ENCODE measurements around the gene CDC37. TPM values are rescaled to one million over a fixed set of nuclear protein-coding genes. Genes with fewer than 3 reads are reported as not detected.

The CDC37 gene
- total RNA-seq, 1 experiment from 2014 or later, result 260 TPM

DNA sequence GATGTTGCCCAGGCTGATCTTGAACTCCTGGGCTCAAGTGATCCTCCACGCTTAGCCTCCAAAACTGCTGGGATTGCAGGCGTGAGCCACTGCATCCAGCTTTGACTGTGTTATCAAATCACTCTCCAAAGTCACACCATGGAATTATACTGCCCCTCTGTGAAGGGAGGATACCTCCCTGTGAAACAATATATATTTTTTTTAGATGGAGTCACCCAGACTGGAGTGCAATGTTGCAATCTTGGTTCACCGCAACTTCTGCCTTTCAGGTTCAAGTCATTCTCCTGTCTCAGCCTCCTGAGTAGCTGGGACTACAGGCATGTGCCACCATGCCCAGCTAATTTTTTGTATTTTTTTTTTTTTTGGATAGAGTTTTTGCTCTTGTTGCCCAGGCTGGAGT lies 30.7 kb downstream of the CDC37 start:
- no peak overlapping the region for H3K4me3 ChIP-seq (replicated peaks in 1 of 2; ENCODE audit: low read depth in 1 of 2, low read length in 2 of 2)
- no peaks in the 10 kb centered on the region for H3K9me2 ChIP-seq (ENCODE audit: insufficient read depth)
- H3K36me3 ChIP-seq (ENCODE audit: control insufficient read depth in 1 of 2, insufficient read depth in 2 of 2, low read length in 2 of 2), result peaks cover 10 to 16% of the 10 kb centered on the region in 2 experiments; a peak in 2 of 4 replicates
- H3K4me1 ChIP-seq (ENCODE audit: control insufficient read depth in 1 of 2, insufficient read depth in 2 of 2, low read length in 2 of 2), result no peaks in the 10 kb centered on the region
- no TSS peak for BruUV-seq (replicated peaks)
- H3K9ac ChIP-seq (ENCODE audit: low read length), result no peak overlapping the region
- peaks cover 0 to 3% of the 10 kb centered on the region in 2 experiments; a peak in 1 of 4 replicates for H3K9me3 ChIP-seq (ENCODE audit: control insufficient read depth in 1 of 2, insufficient read depth in 1 of 2, low read depth in 1 of 2, low read length in 2 of 2)
- ATAC-seq (no peak), DNase-seq (ENCODE audit: low read depth, low spot score) (no peak)
- ChIA-PET CTCF (no interaction called here), POLR2A (no interaction called here), RAD21 (ENCODE audit: low non-redundant PET in 1 of 2, low total read pairs in 2 of 2, uncharacterized antibody in 2 of 2, unreplicated experiment in 2 of 2) (no interaction called here)
- no peaks in the 10 kb centered on the region for H4K20me1 ChIP-seq (ENCODE audit: insufficient read depth)
- H3K79me2 ChIP-seq (ENCODE audit: insufficient read depth, low read length), result no peaks in the 10 kb centered on the region
- no peaks in the 10 kb centered on the region for H3K27me3 ChIP-seq (ENCODE audit: insufficient read depth, low read length)
- H2AFZ ChIP-seq (ENCODE audit: low read depth, low read length, poor library complexity, severe bottlenecking), result no peak overlapping the region
- TF ChIP-seq, protein P1, sequence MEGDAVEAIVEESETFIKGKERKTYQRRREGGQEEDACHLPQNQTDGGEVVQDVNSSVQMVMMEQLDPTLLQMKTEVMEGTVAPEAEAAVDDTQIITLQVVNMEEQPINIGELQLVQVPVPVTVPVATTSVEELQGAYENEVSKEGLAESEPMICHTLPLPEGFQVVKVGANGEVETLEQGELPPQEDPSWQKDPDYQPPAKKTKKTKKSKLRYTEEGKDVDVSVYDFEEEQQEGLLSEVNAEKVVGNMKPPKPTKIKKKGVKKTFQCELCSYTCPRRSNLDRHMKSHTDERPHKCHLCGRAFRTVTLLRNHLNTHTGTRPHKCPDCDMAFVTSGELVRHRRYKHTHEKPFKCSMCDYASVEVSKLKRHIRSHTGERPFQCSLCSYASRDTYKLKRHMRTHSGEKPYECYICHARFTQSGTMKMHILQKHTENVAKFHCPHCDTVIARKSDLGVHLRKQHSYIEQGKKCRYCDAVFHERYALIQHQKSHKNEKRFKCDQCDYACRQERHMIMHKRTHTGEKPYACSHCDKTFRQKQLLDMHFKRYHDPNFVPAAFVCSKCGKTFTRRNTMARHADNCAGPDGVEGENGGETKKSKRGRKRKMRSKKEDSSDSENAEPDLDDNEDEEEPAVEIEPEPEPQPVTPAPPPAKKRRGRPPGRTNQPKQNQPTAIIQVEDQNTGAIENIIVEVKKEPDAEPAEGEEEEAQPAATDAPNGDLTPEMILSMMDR (IDR thresholded peaks at IDR 0.05 in 2 of 3, conservative IDR thresholded peaks at IDR 0.05 in 1 of 3; ENCODE audit: borderline replicate concordance in 1 of 3, insufficient read depth in 1 of 3, low read depth in 2 of 3, low read length in 2 of 3), result no peak
- no peak for TF ChIP-seq EZH2 (IDR thresholded peaks at IDR 0.05)
- TF ChIP-seq, protein P2, sequence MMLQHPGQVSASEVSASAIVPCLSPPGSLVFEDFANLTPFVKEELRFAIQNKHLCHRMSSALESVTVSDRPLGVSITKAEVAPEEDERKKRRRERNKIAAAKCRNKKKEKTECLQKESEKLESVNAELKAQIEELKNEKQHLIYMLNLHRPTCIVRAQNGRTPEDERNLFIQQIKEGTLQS (IDR thresholded peaks at IDR 0.05), result no peak
- no peak for TF ChIP-seq CBX3 (IDR thresholded peaks at IDR 0.05; ENCODE audit: low read depth)
- TF ChIP-seq SRF (IDR thresholded peaks at IDR 0.05; ENCODE audit: low read depth), result no peak
- TF ChIP-seq, protein P3, sequence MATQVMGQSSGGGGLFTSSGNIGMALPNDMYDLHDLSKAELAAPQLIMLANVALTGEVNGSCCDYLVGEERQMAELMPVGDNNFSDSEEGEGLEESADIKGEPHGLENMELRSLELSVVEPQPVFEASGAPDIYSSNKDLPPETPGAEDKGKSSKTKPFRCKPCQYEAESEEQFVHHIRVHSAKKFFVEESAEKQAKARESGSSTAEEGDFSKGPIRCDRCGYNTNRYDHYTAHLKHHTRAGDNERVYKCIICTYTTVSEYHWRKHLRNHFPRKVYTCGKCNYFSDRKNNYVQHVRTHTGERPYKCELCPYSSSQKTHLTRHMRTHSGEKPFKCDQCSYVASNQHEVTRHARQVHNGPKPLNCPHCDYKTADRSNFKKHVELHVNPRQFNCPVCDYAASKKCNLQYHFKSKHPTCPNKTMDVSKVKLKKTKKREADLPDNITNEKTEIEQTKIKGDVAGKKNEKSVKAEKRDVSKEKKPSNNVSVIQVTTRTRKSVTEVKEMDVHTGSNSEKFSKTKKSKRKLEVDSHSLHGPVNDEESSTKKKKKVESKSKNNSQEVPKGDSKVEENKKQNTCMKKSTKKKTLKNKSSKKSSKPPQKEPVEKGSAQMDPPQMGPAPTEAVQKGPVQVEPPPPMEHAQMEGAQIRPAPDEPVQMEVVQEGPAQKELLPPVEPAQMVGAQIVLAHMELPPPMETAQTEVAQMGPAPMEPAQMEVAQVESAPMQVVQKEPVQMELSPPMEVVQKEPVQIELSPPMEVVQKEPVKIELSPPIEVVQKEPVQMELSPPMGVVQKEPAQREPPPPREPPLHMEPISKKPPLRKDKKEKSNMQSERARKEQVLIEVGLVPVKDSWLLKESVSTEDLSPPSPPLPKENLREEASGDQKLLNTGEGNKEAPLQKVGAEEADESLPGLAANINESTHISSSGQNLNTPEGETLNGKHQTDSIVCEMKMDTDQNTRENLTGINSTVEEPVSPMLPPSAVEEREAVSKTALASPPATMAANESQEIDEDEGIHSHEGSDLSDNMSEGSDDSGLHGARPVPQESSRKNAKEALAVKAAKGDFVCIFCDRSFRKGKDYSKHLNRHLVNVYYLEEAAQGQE (IDR thresholded peaks at IDR 0.05; ENCODE audit: low read depth), result no peak
- no peak for TF ChIP-seq JUND (IDR thresholded peaks at IDR 0.05)
- TF ChIP-seq SP1 (IDR thresholded peaks at IDR 0.05; ENCODE audit: low read depth), result no peak
- no peak for TF ChIP-seq POLR2AphosphoS5 (IDR thresholded peaks at IDR 0.05; ENCODE audit: low read depth, low read length)
- TF ChIP-seq TCF7L2 (IDR thresholded peaks at IDR 0.05; ENCODE audit: borderline replicate concordance, extremely low read depth, insufficient read depth, insufficient read length), result no peak
- no peak for TF ChIP-seq ZNF274 (IDR thresholded peaks at IDR 0.05; ENCODE audit: low read depth, low read length)
- no peak for TF ChIP-seq YY1 (IDR thresholded peaks at IDR 0.05; ENCODE audit: extremely low read depth, insufficient replicate concordance, low read depth, low read length)
- no peak for TF ChIP-seq EZH2phosphoT487 (IDR thresholded peaks at IDR 0.05; ENCODE audit: borderline replicate concordance)
- no peak for TF ChIP-seq CEBPB (IDR thresholded peaks at IDR 0.05; ENCODE audit: low read depth)
- no peak for TF ChIP-seq POLR2A (IDR thresholded peaks at IDR 0.05; ENCODE audit: borderline replicate concordance, extremely low read depth, insufficient read depth, insufficient read length)
- TF ChIP-seq, protein P4, sequence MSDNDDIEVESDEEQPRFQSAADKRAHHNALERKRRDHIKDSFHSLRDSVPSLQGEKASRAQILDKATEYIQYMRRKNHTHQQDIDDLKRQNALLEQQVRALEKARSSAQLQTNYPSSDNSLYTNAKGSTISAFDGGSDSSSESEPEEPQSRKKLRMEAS (IDR thresholded peaks at IDR 0.05), result no peak
- no peak for TF ChIP-seq ZBTB33 (IDR thresholded peaks at IDR 0.05; ENCODE audit: extremely low read depth, insufficient replicate concordance, low read length)
- no peak overlapping the region for H3K27ac ChIP-seq (ENCODE audit: low read depth, low read length)
- no peak overlapping the region for H3K4me2 ChIP-seq (ENCODE audit: low read length)
- intact Hi-C loops (cut with micrococcal nuclease), result no loop called here
